BJ (cell line): ENCODE results near the gene CDK5. TPM values are rescaled to one million over a fixed set of nuclear protein-coding genes. Genes with fewer than 3 reads are reported as not detected.
A peak's percentile ranks its signal among the peaks of the same experiment; 100 is the strongest.
"Not testable (repeated sequence)": the region's sequence is repeated elsewhere in the genome, so short reads cannot be mapped to it uniquely, and the experiment has no call there.

Source experiments
- CTCF ChIA-PET: fragments of 350-600 bp; formaldehyde crosslinking; extraction: SDS; loops from one replicate; lab custom pipeline; 2021; ENCODE audit warnings: antibody characterized with exemption, inconsistent platforms; lab: Yijun Ruan, JAX
- POLR2A ChIA-PET: fragments of 300-600 bp; sonication (Branson Sonifier 250); formaldehyde crosslinking; extraction: SDS; loops from one replicate; lab custom pipeline; 2021; ENCODE audit warnings: antibody characterized with exemption; lab: Charles Lee
- DNase-seq: peaks from one replicate; pipeline ENCODE4 v3.0.0-alpha.2; 2011; ENCODE audit warnings: low read depth
- H3K27me3 ChIP-seq: 2 replicates; pipeline ENCODE4 v1.6.0; 2011; ENCODE audit warnings: low read length; ENCODE audit not compliant: control insufficient read depth, insufficient read depth
- H3K36me3 ChIP-seq: 2 replicates; pipeline ENCODE4 v1.5.1; 2011; ENCODE audit warnings: low read length; ENCODE audit not compliant: control insufficient read depth, insufficient read depth
- H3K4me3 ChIP-seq: 2 replicates; pipeline ENCODE4 v1.5.1; 2011; ENCODE audit warnings: low read depth, mild to moderate bottlenecking, control low read depth, low read length
- polyA plus RNA-seq: library from polyadenylated mRNA; depleted of rRNA; stranded (reverse); fragments of >200 nt; gene quantifications from 2 replicates; pipeline ENCODE4 v1.2.3, GENCODE V29; 2011
- TF ChIP-seq, protein P1 (sequence below): IDR thresholded peaks from 2 replicates; pipeline ENCODE4 v1.5.1; 2011; ENCODE audit warnings: low read depth, mild to moderate bottlenecking, control low read depth, inconsistent platforms, low read length, moderate library complexity; ENCODE audit not compliant: insufficient read depth

The CDK5 gene
- polyA plus RNA-seq, 1 experiment, result 33.2 TPM

DNA sequence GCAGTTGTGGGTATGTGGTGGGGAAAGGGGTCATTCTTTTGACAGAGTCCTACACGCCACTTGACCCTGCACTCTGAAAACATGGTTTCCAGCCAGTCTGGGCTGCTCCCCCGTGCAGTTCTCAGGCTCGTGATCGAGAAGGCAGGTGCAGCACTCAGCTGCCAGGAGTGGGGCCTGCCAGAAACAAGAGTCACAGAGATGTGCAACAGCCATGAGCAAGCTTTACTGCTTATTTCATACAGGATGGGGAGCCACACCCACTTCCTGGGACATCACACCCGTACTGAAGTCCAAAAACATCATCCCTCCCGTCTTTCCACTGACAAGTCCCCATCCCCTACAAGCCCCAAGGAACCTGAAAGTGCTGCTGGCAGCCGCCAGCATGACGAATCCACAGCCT lies 42.7 kb downstream of the CDK5 start:
- CTCF ChIA-PET, result interaction anchor here (1.4 kb wide), 1 partner anchor 26 kb away, joined by 4 read pairs; no protein-coding TSS in a partner anchor
- peaks cover 17% of the 10 kb centered on the region for H3K27me3 ChIP-seq
- H3K4me3 ChIP-seq, result no peak overlapping the region
- no peaks in the 10 kb centered on the region for H3K36me3 ChIP-seq
- DNase-seq, result no peak
- POLR2A ChIA-PET, result no interaction called here
- TF ChIP-seq, protein P1, sequence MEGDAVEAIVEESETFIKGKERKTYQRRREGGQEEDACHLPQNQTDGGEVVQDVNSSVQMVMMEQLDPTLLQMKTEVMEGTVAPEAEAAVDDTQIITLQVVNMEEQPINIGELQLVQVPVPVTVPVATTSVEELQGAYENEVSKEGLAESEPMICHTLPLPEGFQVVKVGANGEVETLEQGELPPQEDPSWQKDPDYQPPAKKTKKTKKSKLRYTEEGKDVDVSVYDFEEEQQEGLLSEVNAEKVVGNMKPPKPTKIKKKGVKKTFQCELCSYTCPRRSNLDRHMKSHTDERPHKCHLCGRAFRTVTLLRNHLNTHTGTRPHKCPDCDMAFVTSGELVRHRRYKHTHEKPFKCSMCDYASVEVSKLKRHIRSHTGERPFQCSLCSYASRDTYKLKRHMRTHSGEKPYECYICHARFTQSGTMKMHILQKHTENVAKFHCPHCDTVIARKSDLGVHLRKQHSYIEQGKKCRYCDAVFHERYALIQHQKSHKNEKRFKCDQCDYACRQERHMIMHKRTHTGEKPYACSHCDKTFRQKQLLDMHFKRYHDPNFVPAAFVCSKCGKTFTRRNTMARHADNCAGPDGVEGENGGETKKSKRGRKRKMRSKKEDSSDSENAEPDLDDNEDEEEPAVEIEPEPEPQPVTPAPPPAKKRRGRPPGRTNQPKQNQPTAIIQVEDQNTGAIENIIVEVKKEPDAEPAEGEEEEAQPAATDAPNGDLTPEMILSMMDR, result no peak

DNA sequence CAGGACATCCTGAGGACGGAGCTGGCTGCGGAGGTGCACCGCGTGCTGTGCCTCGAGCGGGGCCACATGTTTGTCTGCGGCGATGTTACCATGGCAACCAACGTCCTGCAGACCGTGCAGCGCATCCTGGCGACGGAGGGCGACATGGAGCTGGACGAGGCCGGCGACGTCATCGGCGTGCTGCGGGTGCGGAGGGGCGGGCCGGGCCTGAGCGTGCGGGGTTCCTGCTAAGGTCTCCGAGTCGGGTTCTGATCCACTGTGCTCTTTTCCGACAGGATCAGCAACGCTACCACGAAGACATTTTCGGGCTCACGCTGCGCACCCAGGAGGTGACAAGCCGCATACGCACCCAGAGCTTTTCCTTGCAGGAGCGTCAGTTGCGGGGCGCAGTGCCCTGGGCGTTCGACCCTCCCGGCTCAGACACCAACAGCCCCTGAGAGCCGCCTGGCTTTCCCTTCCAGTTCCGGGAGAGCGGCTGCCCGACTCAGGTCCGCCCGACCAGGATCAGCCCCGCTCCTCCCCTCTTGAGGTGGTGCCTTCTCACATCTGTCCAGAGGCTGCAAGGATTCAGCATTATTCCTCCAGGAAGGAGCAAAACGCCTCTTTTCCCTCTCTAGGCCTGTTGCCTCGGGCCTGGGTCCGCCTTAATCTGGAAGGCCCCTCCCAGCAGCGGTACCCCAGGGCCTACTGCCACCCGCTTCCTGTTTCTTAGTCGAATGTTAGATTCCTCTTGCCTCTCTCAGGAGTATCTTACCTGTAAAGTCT lies 43.8 kb downstream of the CDK5 start:
- Histone ChIP-seq H3K36me3 (no peaks in the 10 kb centered on the region), H3K4me3 (peak overlapping the region; percentile 34), H3K27me3 (peaks cover 9% of the 10 kb centered on the region)
- ChIA-PET CTCF (interaction anchor here (0.8 to 6.9 kb wide), 10 partner anchors 9 to 102 kb away, joined by 3 to 91 read pairs (median 4); no protein-coding TSS in a partner anchor), POLR2A (interaction anchor here (0.6 kb wide), 1 partner anchor 229 kb away, joined by 3 read pairs; no protein-coding TSS in a partner anchor)
- DNase-seq, result peak; percentile 11
- TF ChIP-seq, protein P1, result peak; percentile 25; the same call in 1 of the 2 replicates

GRCh38 chr7:151013356-151013732 lies 44.4 kb downstream of the CDK5 start:
- DNase-seq, result no peak
- Histone ChIP-seq H3K4me3 (peak overlapping the region; percentile 34), H3K27me3 (peaks cover 6% of the 10 kb centered on the region), H3K36me3 (no peaks in the 10 kb centered on the region)
- POLR2A ChIA-PET, result no interaction called here
- CTCF ChIA-PET, result interaction anchor here (0.8 to 6.9 kb wide), 12 partner anchors 8 to 164 kb away, joined by 3 to 91 read pairs (median 4); no protein-coding TSS in a partner anchor
- TF ChIP-seq, protein P1, result no peak

DNA sequence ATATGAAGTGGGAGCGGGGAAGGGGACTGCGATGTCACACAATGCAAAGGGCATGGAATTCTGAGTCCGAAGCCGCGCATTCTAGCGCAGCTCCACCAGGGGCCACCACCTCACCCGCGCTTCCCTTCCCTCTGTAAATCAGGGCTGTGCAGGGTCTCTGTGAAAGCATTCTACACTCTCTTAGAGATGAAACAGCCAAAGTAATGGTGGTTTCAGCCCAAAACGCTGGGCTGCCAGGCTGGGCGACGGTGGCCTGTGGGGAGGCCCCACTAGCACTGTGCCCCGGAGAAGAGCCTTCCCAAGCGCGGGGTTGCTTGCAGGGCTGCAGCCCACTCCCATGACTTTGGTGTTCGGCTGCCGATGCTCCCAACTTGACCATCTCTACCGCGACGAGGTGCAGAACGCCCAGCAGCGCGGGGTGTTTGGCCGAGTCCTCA lies 44.8 kb downstream of the CDK5 start:
- ChIA-PET POLR2A (no interaction called here), CTCF (interaction anchor here (0.6 to 7.0 kb wide), 18 partner anchors 7 to 692 kb away, joined by 3 to 91 read pairs (median 4); partner anchors contain the start of gene ABCB8)
- no peak for DNase-seq
- H3K27me3 ChIP-seq, result peaks cover 5% of the 10 kb centered on the region
- H3K4me3 ChIP-seq, result no peak overlapping the region
- TF ChIP-seq, protein P1, result peak; percentile 75
- no peaks in the 10 kb centered on the region for H3K36me3 ChIP-seq

DNA sequence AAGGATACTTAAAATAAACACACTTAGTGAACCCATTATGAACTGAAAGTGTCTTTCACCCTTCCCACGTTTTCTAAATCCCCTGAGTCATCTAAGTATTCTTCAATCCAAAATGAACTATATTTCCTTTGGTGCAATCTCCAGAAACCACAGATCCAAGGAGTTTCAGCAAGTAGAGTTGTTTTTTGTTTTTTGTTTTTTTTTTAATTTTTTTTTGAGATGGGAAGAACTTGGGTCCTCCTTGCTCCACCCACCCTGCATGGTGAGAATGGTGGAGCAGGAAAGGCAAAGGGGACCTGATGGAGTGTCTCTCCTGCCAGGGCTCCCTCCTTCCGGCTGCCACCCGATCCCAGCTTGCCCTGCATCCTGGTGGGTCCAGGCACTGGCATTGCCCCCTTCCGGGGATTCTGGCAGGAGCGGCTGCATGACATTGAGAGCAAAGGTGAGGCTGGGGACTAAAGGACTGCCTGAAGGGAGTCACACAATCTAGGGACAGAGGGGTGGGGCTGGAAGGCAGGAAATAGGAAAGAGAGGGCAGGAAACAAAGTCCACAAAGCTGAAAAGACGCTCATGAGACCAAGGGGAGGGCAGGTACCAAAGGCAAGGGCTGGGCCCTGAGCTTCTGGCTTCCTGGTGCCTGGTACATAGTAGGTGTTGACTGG lies 45.5 kb downstream of the CDK5 start:
- CTCF ChIA-PET, result interaction anchor here (0.6 to 7.0 kb wide), 21 partner anchors 8 to 691 kb away, joined by 3 to 91 read pairs (median 4); partner anchors contain the start of genes ABCB8, ATG9B and NOS3
- no peaks in the 10 kb centered on the region for H3K36me3 ChIP-seq
- POLR2A ChIA-PET, result no interaction called here
- H3K27me3 ChIP-seq, result peaks cover 2% of the 10 kb centered on the region
- no peak for DNase-seq
- no peak overlapping the region for H3K4me3 ChIP-seq
- TF ChIP-seq, protein P1, result no peak

GRCh38 chr7:151011616-151012015 lies 46.1 kb downstream of the CDK5 start:
- DNase-seq, H3K4me3 ChIP-seq, H3K27me3 ChIP-seq, POLR2A ChIA-PET, H3K36me3 ChIP-seq: not testable (repeated sequence)
- CTCF ChIA-PET, result interaction anchor here (0.9 to 7.0 kb wide), 10 partner anchors 8 to 691 kb away, joined by 3 to 91 read pairs (median 4); no protein-coding TSS in a partner anchor
